Measurements from ENCODE around the gene ADH4.

Gene ADH4

DNA sequence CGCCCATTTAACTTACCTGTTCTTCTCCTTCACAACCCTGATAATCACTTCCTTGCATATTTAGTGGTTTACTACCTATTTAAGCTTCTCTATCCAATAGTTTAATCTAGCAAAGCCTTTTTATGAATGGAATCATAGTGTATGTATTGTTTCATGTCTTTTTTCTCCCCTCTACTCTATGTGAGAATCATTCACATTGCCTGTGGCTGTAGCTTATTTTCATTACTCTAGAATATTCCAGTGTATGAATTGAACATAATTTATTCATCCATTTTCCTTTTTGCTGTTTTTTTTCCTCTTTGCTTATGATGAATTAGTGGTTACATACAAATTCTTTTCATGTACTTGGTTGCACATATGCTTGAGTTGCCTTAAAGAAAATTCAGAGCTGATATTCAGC is 490 bp upstream of the ADH4 start:
- H3K4me3 ChIP-seq (ENCODE audit: low read depth, low read length), result no peak overlapping the region
- DNase-seq (ENCODE audit: low read depth, low spot score), result no peak
- TF ChIP-seq CTCF (IDR thresholded peaks at IDR 0.05; ENCODE audit: insufficient read depth, low read length, missing control alignments), result no peak
- CTCF ChIA-PET, result interaction anchor here (0.6 to 2.0 kb wide), 4 partner anchors 10 to 231 kb away, joined by 3 to 6 read pairs (median 4); no protein-coding TSS in a partner anchor
- POLR2A ChIA-PET, result no interaction called here

DNA sequence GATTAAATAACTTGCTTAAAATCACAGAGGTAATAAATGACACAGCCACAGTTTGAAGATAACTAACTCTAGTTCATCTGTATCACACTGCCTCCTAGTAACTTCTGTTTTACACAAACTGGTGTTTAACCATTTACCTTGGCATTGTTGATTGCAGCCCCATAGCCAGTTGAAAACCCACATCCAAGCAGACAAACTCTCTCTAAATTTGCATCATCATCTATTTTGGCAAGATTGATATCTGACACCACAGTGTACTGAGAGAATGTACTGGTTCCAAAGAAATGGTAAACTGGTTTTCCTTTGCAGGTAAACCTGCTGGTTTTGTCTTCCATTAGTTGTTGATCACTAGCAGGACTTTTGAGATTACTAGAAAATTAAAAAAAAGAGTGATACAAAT is 7.8 kb downstream of the ADH4 start:
- ChIA-PET CTCF (no interaction called here), POLR2A (no interaction called here)
- no peak for TF ChIP-seq CTCF (IDR thresholded peaks at IDR 0.05; ENCODE audit: insufficient read depth, low read length, missing control alignments)
- no peak overlapping the region for H3K4me3 ChIP-seq (ENCODE audit: low read depth, low read length)
- DNase-seq (ENCODE audit: low read depth, low spot score), result no peak

DNA sequence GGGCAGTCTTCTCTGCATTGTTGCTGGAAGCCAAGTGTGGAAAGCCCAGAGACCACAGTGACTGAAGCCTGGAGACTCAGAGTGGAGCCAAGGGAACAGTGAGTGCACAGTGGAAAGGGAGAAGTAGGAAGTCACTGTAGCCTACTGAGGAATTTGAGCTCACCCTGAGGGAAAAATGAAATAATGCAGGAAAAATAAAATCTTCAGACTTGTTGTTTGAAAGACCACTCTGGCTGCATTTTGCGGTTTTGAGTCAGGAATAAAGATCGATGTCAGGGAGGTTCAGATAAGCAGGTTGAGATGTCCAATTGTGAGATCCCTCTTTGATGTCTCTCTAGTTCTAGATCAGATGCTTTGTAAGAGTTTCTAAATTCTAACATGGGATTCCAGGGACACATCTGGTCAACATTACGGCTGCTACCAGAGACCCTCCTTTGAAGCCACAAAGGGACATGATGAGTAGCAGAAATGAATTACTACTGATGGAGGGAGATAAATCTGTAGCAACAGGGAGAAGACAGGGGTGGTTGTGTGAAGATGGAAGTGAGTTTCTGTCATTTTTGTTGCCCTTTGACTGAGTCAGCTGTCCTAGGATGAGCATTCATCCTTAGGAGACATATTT is 8.4 kb downstream of the ADH4 start:
- CTCF ChIA-PET, result no interaction called here

DNA sequence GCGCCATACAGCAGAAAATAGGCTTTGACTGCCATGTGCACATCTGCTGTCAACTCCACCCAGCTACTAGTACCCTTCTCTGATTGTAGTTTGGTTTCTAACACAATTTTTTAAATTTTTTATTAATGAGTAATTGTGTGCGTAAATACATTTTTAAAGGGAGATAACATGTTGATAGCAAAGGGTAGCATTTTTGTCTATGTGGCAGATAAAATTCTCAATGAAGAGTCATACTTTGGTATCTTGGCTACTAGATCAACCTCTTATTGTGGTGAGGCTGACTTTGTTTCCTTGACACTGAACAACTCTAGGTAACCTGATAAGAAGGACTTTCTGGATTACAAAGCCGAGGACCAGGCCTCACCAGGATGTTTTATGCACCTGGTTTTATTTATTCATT is 9.5 kb downstream of the ADH4 start:
- no peak overlapping the region for H3K4me3 ChIP-seq (ENCODE audit: low read depth, low read length)
- ChIA-PET CTCF (interaction anchor here (2.4 kb wide), 1 partner anchor 10 kb away, joined by 5 read pairs; the partner anchor contains the start of gene ADH4), POLR2A (no interaction called here)
- no peak for DNase-seq (ENCODE audit: low read depth, low spot score)
- TF ChIP-seq CTCF (IDR thresholded peaks at IDR 0.05; ENCODE audit: insufficient read depth, low read length, missing control alignments), result no peak

More for the DNA sequence above, 8.4 kb downstream of the ADH4 start:
- no peak for TF ChIP-seq CTCF (IDR thresholded peaks at IDR 0.05; ENCODE audit: insufficient read depth, low read length, missing control alignments)
- H3K4me3 ChIP-seq (ENCODE audit: low read depth, low read length), result no peak overlapping the region
- no peak for DNase-seq (ENCODE audit: low read depth, low spot score)
- POLR2A ChIA-PET, result no interaction called here

GRCh38 chr4:99131378-99131777 is 12.7 kb downstream of the ADH4 start:
- H3K4me3 ChIP-seq (ENCODE audit: low read depth, low read length), result no peak overlapping the region
- DNase-seq (ENCODE audit: low read depth, low spot score), result no peak
- POLR2A ChIA-PET, result no interaction called here
- no peak for TF ChIP-seq CTCF (IDR thresholded peaks at IDR 0.05; ENCODE audit: insufficient read depth, low read length, missing control alignments)
- CTCF ChIA-PET, result interaction anchor here (1.1 to 2.4 kb wide), 3 partner anchors 10 to 332 kb away, joined by 3 to 11 read pairs (median 7); no protein-coding TSS in a partner anchor

DNA sequence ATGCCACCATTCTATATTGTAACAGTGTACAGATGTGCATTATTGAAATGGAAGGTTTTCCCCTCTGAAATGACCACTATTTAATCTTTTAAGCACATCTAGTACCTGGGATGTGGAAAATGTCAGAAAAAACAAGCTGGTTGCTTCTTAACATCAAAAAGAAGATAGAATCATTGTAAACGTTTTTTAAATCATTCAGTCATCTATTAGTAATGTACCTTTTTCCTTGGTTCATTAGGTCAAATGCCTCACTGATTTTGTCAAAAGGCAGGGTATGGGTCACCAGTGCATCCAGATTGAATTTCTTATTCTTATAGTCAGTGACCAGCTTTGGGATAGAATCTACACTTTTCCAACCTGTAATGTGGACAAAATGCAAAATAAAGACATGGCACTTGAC is 17.7 kb downstream of the ADH4 start:
- DNase-seq (ENCODE audit: low read depth, low spot score), result no peak
- no peak overlapping the region for H3K4me3 ChIP-seq (ENCODE audit: low read depth, low read length)
- no peak for TF ChIP-seq CTCF (IDR thresholded peaks at IDR 0.05; ENCODE audit: insufficient read depth, low read length, missing control alignments)
- POLR2A ChIA-PET, result no interaction called here
- CTCF ChIA-PET, result no interaction called here
